Breast epithelium (tissue), 4 donors: ENCODE data around the gene FAM234A. TPM values are rescaled to one million over a fixed set of nuclear protein-coding genes. Genes with fewer than 3 reads are reported as not detected.

Experiments
- DNase-seq, 2 donors: peaks; one replicate each; pipeline ENCODE4 v3.0.0-alpha.2; 2019; ENCODE audit warnings: low spot score in 2 of 2
- H3K27ac ChIP-seq, 2 donors: fragments of 200-600 bp; sonication (generic) in 1 of 2; one replicate each; pipeline ENCODE4 v1.5.1; 2016 to 2019; ENCODE audit warnings: mild to moderate bottlenecking in 1 of 2
- H3K27me3 ChIP-seq, 2 donors: fragments of 200-600 bp; sonication (generic) in 1 of 2; one replicate each; pipeline versions ENCODE4 v1.5.1 to v1.6.0; 2017 to 2019; ENCODE audit warnings: control low read depth in 1 of 2, mild to moderate bottlenecking in 1 of 2
- H3K36me3 ChIP-seq: fragments of 200-600 bp; one replicate; pipeline ENCODE4 v1.5.1; 2019
- H3K4me1 ChIP-seq, 2 donors: fragments of 200-600 bp; sonication (generic); one replicate each; pipeline ENCODE4 v1.5.1; 2016 to 2019; ENCODE audit warnings: control low read depth in 1 of 2
- H3K4me3 ChIP-seq, 3 donors: fragments of 200-600 bp; sonication (generic); 1 replicate in 2 of 3; 2 replicates in 1 of 3; pipeline ENCODE4 v1.5.1; 2016 to 2019; ENCODE audit warnings: mild to moderate bottlenecking in 3 of 3, moderate library complexity in 2 of 3
- H3K9me3 ChIP-seq, 2 donors: fragments of 200-600 bp; sonication (generic) in 1 of 2; one replicate each; pipeline ENCODE4 v1.5.1; 2016 to 2019; ENCODE audit warnings: control low read depth in 1 of 2
- POLR2A ChIP-seq: fragments of 450-650 bp; IDR thresholded peaks from one replicate; pipeline ENCODE4 v1.6.1; 2016; ENCODE audit warnings: antibody characterized with exemption, mild to moderate bottlenecking, moderate library complexity
- POLR2AphosphoS5 ChIP-seq, 3 donors: sonication (generic); formaldehyde crosslinking; IDR thresholded peaks; one replicate each; pipeline ENCODE4 v1.6.1; 2017; ENCODE audit warnings: antibody characterized with exemption in 3 of 3
- intact Hi-C: fragments of 100-400 bp; cut with DNase I; formaldehyde crosslinking; loops from one replicate; pipeline ENCODE4 v1.15.1; 2023; ENCODE audit warnings: low total_unique reads
- total RNA-seq, 3 donors: library from RNA; depleted of rRNA; stranded (reverse); fragments of >200 nt; gene quantifications; one replicate each; pipeline ENCODE4 v1.1.0, GENCODE V29; 2016
- TF ChIP-seq, protein P1 (sequence below), 3 donors: fragments of 450-650 bp; IDR thresholded peaks; one replicate each; pipeline ENCODE4 v1.5.1; 2016 to 2017; ENCODE audit warnings: antibody characterized with exemption in 3 of 3, mild to moderate bottlenecking in 3 of 3, moderate library complexity in 3 of 3

Gene FAM234A
- total RNA-seq, 3 donors from 2014 or later, result 40.6 to 69.3 (median 44.1) TPM

- Histone ChIP-seq H3K27me3 (no peaks in the 10 kb centered on the region), H3K4me1 (no peaks in the 10 kb centered on the region), H3K4me3 (no peak overlapping the region), H3K36me3 (no peaks in the 10 kb centered on the region), H3K27ac (no peak overlapping the region), H3K9me3 (no peaks in the 10 kb centered on the region)
- no peak for DNase-seq
- TF ChIP-seq, protein P1, sequence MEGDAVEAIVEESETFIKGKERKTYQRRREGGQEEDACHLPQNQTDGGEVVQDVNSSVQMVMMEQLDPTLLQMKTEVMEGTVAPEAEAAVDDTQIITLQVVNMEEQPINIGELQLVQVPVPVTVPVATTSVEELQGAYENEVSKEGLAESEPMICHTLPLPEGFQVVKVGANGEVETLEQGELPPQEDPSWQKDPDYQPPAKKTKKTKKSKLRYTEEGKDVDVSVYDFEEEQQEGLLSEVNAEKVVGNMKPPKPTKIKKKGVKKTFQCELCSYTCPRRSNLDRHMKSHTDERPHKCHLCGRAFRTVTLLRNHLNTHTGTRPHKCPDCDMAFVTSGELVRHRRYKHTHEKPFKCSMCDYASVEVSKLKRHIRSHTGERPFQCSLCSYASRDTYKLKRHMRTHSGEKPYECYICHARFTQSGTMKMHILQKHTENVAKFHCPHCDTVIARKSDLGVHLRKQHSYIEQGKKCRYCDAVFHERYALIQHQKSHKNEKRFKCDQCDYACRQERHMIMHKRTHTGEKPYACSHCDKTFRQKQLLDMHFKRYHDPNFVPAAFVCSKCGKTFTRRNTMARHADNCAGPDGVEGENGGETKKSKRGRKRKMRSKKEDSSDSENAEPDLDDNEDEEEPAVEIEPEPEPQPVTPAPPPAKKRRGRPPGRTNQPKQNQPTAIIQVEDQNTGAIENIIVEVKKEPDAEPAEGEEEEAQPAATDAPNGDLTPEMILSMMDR (IDR thresholded peaks at IDR 0.05), result no peak
- TF ChIP-seq POLR2AphosphoS5 (IDR thresholded peaks at IDR 0.05) (no peak), POLR2A (no peak)
- intact Hi-C loops, result loop anchor here (5.0 kb wide), 1 partner anchor 859 kb away; no protein-coding TSS in a partner anchor
Observed at GRCh38 chr16:297832-298231, 63.2 kb downstream of the FAM234A start.

DNA sequence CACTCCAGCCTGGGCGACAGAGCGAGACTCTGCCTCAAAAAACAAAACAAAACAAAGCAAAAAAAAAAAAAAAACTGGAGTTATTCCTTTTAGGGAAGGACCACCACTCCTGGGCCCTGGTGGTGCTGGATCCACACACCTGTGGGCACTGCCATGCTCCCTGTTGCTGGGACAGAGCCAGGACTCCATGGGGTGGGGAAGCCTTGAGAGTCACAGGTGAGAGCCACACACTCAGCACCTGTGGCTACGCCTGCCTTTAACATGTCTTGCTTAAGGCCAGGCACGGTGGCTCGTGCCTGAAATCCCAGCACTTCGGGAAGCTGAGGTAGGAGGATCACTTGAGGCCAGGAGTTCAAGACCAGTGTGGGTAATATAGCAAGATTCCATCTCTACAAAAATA, 66.6 kb downstream of the FAM234A start:
- intact Hi-C loops, result no loop called here
- H3K9me3 ChIP-seq, result no peaks in the 10 kb centered on the region
- no peak overlapping the region for H3K4me3 ChIP-seq
- H3K27me3 ChIP-seq, result no peaks in the 10 kb centered on the region
- H3K36me3 ChIP-seq, result no peaks in the 10 kb centered on the region
- DNase-seq, result no peak
- no peak overlapping the region for H3K27ac ChIP-seq
- no peaks in the 10 kb centered on the region for H3K4me1 ChIP-seq
- TF ChIP-seq, protein P1 (IDR thresholded peaks at IDR 0.05), result no peak
- TF ChIP-seq POLR2AphosphoS5 (IDR thresholded peaks at IDR 0.05), result no peak
- TF ChIP-seq POLR2A, result no peak

GRCh38 chr16:301950-302349, 67.3 kb downstream of the FAM234A start:
- DNase-seq, result no peak
- TF ChIP-seq POLR2A (no peak), POLR2AphosphoS5 (IDR thresholded peaks at IDR 0.05) (no peak)
- TF ChIP-seq, protein P1 (IDR thresholded peaks at IDR 0.05), result no peak
- Histone ChIP-seq H3K9me3 (no peaks in the 10 kb centered on the region), H3K4me1 (no peaks in the 10 kb centered on the region), H3K27me3 (no peaks in the 10 kb centered on the region), H3K27ac (no peak overlapping the region), H3K36me3 (no peaks in the 10 kb centered on the region), H3K4me3 (no peak overlapping the region)
- intact Hi-C loops, result no loop called here

DNA sequence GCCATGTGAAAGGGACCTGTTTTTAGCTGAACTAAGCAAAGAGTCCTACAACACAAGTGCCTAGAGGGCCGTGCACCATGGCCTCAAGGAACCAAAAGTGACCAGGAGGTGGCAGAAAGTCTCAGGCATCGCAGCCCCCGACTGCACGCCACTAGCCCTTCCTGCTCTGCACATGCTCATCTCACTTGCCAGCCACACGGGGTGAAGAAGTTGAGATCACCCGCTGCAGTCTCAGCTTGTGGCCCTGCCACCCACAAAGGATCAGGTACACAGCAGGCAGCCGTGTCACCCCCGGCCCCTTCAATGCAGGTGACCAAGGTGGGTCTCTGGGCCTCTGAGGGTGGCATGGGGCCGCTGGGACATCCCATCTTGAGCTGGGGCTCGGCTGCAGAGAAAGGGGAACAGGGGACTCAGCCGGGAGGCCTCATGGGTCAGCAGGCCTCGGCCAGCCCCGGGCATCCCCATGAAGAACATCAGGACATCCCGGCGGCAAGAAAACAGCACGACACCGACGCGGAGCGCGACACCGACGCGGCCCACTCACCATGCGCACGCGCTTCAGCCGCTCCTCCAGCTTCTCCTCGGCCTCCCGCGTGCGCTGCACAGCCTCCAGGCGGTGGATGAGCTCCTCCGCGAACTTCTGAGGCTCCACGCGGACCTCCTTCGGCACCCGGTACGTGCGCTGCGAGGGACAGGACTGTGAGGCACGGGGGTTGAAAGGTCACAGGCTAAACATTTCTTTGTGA, 69.3 kb downstream of the FAM234A start:
- TF ChIP-seq POLR2A, result no peak
- no peak for TF ChIP-seq POLR2AphosphoS5 (IDR thresholded peaks at IDR 0.05)
- TF ChIP-seq, protein P1 (IDR thresholded peaks at IDR 0.05), result no peak
- Histone ChIP-seq H3K4me3 (no peak overlapping the region), H3K36me3 (no peaks in the 10 kb centered on the region), H3K27ac (no peak overlapping the region), H3K4me1 (no peaks in the 10 kb centered on the region), H3K9me3 (no peaks in the 10 kb centered on the region), H3K27me3 (no peaks in the 10 kb centered on the region)
- intact Hi-C loops, result no loop called here
- DNase-seq, result no peak

- Histone ChIP-seq H3K4me3 (no peak overlapping the region), H3K36me3 (no peaks in the 10 kb centered on the region), H3K27ac (no peak overlapping the region), H3K4me1 (no peaks in the 10 kb centered on the region), H3K27me3 (no peaks in the 10 kb centered on the region), H3K9me3 (no peaks in the 10 kb centered on the region)
- TF ChIP-seq, protein P1 (IDR thresholded peaks at IDR 0.05), result no peak
- TF ChIP-seq POLR2AphosphoS5 (IDR thresholded peaks at IDR 0.05), result no peak
- no peak for TF ChIP-seq POLR2A
- no peak for DNase-seq
- intact Hi-C loops, result no loop called here
Observed at GRCh38 chr16:305916-306626, 71.5 kb downstream of the FAM234A start.
